KMS-11 (cell line): ENCODE measurements around the gene VGLL3.

ENCODE experiments used
- H2AFZ ChIP-seq: fragments of 200-600 bp; sonication (generic); 2 replicates; pipeline ENCODE4 v1.6.1; 2016; ENCODE audit warnings: antibody characterized with exemption, mixed run types, low read depth
- H3K27ac ChIP-seq: fragments of 200-600 bp; sonication (generic); 2 replicates; pipeline ENCODE4 v1.6.1; 2016; ENCODE audit warnings: mild to moderate bottlenecking, mixed run types
- H3K27me3 ChIP-seq: fragments of 200-600 bp; sonication (generic); 2 replicates; pipeline ENCODE4 v1.6.1; 2017; ENCODE audit warnings: mild to moderate bottlenecking, low read depth, mixed run types, moderate library complexity; ENCODE audit not compliant: insufficient read depth
- H3K36me3 ChIP-seq: fragments of 200-600 bp; sonication (generic); 2 replicates; pipeline ENCODE4 v1.6.1; 2017; ENCODE audit warnings: mild to moderate bottlenecking, mixed run types; ENCODE audit not compliant: insufficient read depth
- H3K4me1 ChIP-seq: fragments of 200-600 bp; sonication (generic); 2 replicates; pipeline ENCODE4 v1.6.1; 2016; ENCODE audit warnings: mild to moderate bottlenecking, low read depth, mixed run types; ENCODE audit not compliant: poor library complexity, severe bottlenecking
- H3K4me2 ChIP-seq: fragments of 200-600 bp; sonication (generic); 2 replicates; pipeline ENCODE4 v1.7.0; 2016; ENCODE audit warnings: mild to moderate bottlenecking, mixed run types
- H3K4me3 ChIP-seq: fragments of 200-600 bp; sonication (generic); IDR thresholded peaks from 2 replicates; pipeline ENCODE4 v1.6.1; 2017; ENCODE audit warnings: low read depth, low read length, mixed read lengths; ENCODE audit not compliant: insufficient read depth
- H3K79me2 ChIP-seq: fragments of 200-600 bp; sonication (generic); 2 replicates; pipeline ENCODE4 v1.6.1; 2016; ENCODE audit warnings: low read depth, mixed run types; ENCODE audit not compliant: insufficient read depth
- H3K9ac ChIP-seq: fragments of 200-600 bp; sonication (generic); 2 replicates; pipeline ENCODE4 v1.6.1; 2016; ENCODE audit warnings: mild to moderate bottlenecking, mixed run types
- H4K20me1 ChIP-seq: fragments of 200-600 bp; sonication (generic); 2 replicates; pipeline ENCODE4 v1.6.1; 2016; ENCODE audit warnings: mild to moderate bottlenecking, mixed run types; ENCODE audit not compliant: insufficient read depth
- TF ChIP-seq, protein P1 (sequence below): fragments of 200-600 bp; sonication (generic); conservative IDR thresholded peaks from 2 replicates; pipeline ENCODE4 v1.6.1; 2017; ENCODE audit warnings: low read depth, mild to moderate bottlenecking, antibody characterized with exemption, low read length, moderate library complexity, mixed read lengths

The VGLL3 gene

GRCh38 chr3:86998569-86998968 is 7.6 kb upstream of the VGLL3 start:
- Histone ChIP-seq H3K4me1 (no peaks in the 10 kb centered on the region), H4K20me1 (no peaks in the 10 kb centered on the region), H3K36me3 (no peaks in the 10 kb centered on the region), H3K79me2 (no peaks in the 10 kb centered on the region), H3K4me3 (no peak overlapping the region), H2AFZ (no peak overlapping the region), H3K9ac (no peak overlapping the region), H3K4me2 (no peak overlapping the region), H3K27me3 (no peaks in the 10 kb centered on the region), H3K27ac (no peak overlapping the region)
- TF ChIP-seq, protein P1, sequence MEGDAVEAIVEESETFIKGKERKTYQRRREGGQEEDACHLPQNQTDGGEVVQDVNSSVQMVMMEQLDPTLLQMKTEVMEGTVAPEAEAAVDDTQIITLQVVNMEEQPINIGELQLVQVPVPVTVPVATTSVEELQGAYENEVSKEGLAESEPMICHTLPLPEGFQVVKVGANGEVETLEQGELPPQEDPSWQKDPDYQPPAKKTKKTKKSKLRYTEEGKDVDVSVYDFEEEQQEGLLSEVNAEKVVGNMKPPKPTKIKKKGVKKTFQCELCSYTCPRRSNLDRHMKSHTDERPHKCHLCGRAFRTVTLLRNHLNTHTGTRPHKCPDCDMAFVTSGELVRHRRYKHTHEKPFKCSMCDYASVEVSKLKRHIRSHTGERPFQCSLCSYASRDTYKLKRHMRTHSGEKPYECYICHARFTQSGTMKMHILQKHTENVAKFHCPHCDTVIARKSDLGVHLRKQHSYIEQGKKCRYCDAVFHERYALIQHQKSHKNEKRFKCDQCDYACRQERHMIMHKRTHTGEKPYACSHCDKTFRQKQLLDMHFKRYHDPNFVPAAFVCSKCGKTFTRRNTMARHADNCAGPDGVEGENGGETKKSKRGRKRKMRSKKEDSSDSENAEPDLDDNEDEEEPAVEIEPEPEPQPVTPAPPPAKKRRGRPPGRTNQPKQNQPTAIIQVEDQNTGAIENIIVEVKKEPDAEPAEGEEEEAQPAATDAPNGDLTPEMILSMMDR, result no peak

GRCh38 chr3:86996261-86996955 is 5.5 kb upstream of the VGLL3 start:
- no peaks in the 10 kb centered on the region for H3K4me1 ChIP-seq
- no peak overlapping the region for H3K9ac ChIP-seq
- no peaks in the 10 kb centered on the region for H4K20me1 ChIP-seq
- H3K79me2 ChIP-seq, result no peaks in the 10 kb centered on the region
- no peak overlapping the region for H3K4me3 ChIP-seq
- H3K27me3 ChIP-seq, result no peaks in the 10 kb centered on the region
- TF ChIP-seq, protein P1, result no peak
- H3K36me3 ChIP-seq, result no peaks in the 10 kb centered on the region
- no peak overlapping the region for H3K27ac ChIP-seq
- no peak overlapping the region for H2AFZ ChIP-seq
- no peak overlapping the region for H3K4me2 ChIP-seq

- Histone ChIP-seq H3K36me3 (no peaks in the 10 kb centered on the region), H3K4me2 (no peak overlapping the region), H3K27ac (no peak overlapping the region)
Observed at GRCh38 chr3:86995537-86995936, 4.6 kb upstream of the VGLL3 start.

GRCh38 chr3:86993704-86994103 is 2.8 kb upstream of the VGLL3 start:
- Histone ChIP-seq H3K79me2 (no peaks in the 10 kb centered on the region), H3K4me2 (no peak overlapping the region), H3K9ac (no peak overlapping the region), H2AFZ (no peak overlapping the region), H3K27ac (no peak overlapping the region), H3K4me3 (no peak overlapping the region), H3K36me3 (no peaks in the 10 kb centered on the region), H4K20me1 (no peaks in the 10 kb centered on the region), H3K4me1 (no peaks in the 10 kb centered on the region), H3K27me3 (no peaks in the 10 kb centered on the region)
- TF ChIP-seq, protein P1, result no peak

More at GRCh38 chr3:86995537-86995936, 4.6 kb upstream of the VGLL3 start:
- no peaks in the 10 kb centered on the region for H3K79me2 ChIP-seq
- TF ChIP-seq, protein P1, result no peak
- H4K20me1 ChIP-seq, result no peaks in the 10 kb centered on the region
- no peak overlapping the region for H3K4me3 ChIP-seq
- no peaks in the 10 kb centered on the region for H3K4me1 ChIP-seq
- H3K9ac ChIP-seq, result no peak overlapping the region
- H2AFZ ChIP-seq, result no peak overlapping the region
- H3K27me3 ChIP-seq, result no peaks in the 10 kb centered on the region
